ENCODE measurements around the gene SORCS1. TPM values are rescaled to one million over a fixed set of nuclear protein-coding genes. Genes with fewer than 3 reads are reported as not detected.

SORCS1 gene
- polyA plus RNA-seq, 1 of the 3 experiments (the other 2 are of a cell fraction) = 0.66 TPM

GRCh38 chr10:106802949-106803348, 361.6 kb downstream of the SORCS1 start:
- no peaks in the 10 kb centered on the region for H3K79me2 ChIP-seq (ENCODE audit: insufficient read depth)
- H3F3A ChIP-seq (replicated peaks; ENCODE audit: insufficient read depth) = no peaks in the 10 kb centered on the region
- H2AFZ ChIP-seq (ENCODE audit: low read depth) = no peak overlapping the region
- H3K9me2 ChIP-seq = no peaks in the 10 kb centered on the region
- no peak overlapping the region for H3K9ac ChIP-seq
- no peak overlapping the region for H3K27ac ChIP-seq (ENCODE audit: low read depth in 2 of 2, low read length in 1 of 2)
- no peak for TF ChIP-seq YY1 (IDR thresholded peaks at IDR 0.05; ENCODE audit: low read depth)
- H3K4me3 ChIP-seq (ENCODE audit: low read depth in 2 of 2, low read length in 1 of 2) = no peak overlapping the region
- H3K27me3 ChIP-seq (ENCODE audit: insufficient read depth) = no peaks in the 10 kb centered on the region
- H4K20me1 ChIP-seq (ENCODE audit: insufficient read depth) = no peaks in the 10 kb centered on the region
- no peaks in the 10 kb centered on the region for H3K9me3 ChIP-seq
- POLR2A ChIA-PET = no interaction called here
- no peaks in the 10 kb centered on the region for H3K36me3 ChIP-seq (replicated peaks in 1 of 2; ENCODE audit: control insufficient read depth in 1 of 2, insufficient read depth in 2 of 2, low read length in 1 of 2)
- H3K4me2 ChIP-seq = no peak overlapping the region
- DNase-seq = no peak
- CTCF ChIA-PET = no interaction called here
- peaks cover 0 to 10% of the 10 kb centered on the region in 2 experiments; a peak in 1 of 4 replicates for H3K4me1 ChIP-seq (ENCODE audit: control insufficient read depth in 1 of 2, insufficient read depth in 2 of 2, low read depth in 1 of 2, low read length in 1 of 2)
- WGBS (ENCODE audit: low lambda C conversion rate) = 56% methylated on average over 4 of the region's 4 CpGs

GRCh38 chr10:106799776-106800175, 364.7 kb downstream of the SORCS1 start:
- Histone ChIP-seq H3K9me2 (no peaks in the 10 kb centered on the region), H2AFZ (ENCODE audit: low read depth) (no peak overlapping the region), H3K36me3 (replicated peaks in 1 of 2; ENCODE audit: control insufficient read depth in 1 of 2, insufficient read depth in 2 of 2, low read length in 1 of 2) (no peaks in the 10 kb centered on the region), H3K4me2 (no peak overlapping the region), H3K4me3 (ENCODE audit: low read depth in 2 of 2, low read length in 1 of 2) (no peak overlapping the region), H3F3A (replicated peaks; ENCODE audit: insufficient read depth) (no peaks in the 10 kb centered on the region), H4K20me1 (ENCODE audit: insufficient read depth) (no peaks in the 10 kb centered on the region), H3K4me1 (ENCODE audit: control insufficient read depth in 1 of 2, insufficient read depth in 2 of 2, low read depth in 1 of 2, low read length in 1 of 2) (peaks cover 0 to 6% of the 10 kb centered on the region in 2 experiments; a peak in 2 of 4 replicates), H3K27ac (ENCODE audit: low read depth in 2 of 2, low read length in 1 of 2) (no peak overlapping the region), H3K9ac (no peak overlapping the region), H3K27me3 (ENCODE audit: insufficient read depth) (no peaks in the 10 kb centered on the region), H3K9me3 (no peaks in the 10 kb centered on the region), H3K79me2 (ENCODE audit: insufficient read depth) (no peaks in the 10 kb centered on the region)
- POLR2A ChIA-PET = no interaction called here
- WGBS (ENCODE audit: low lambda C conversion rate) = 22% methylated on average over 1 of the region's 1 CpG
- no peak for DNase-seq
- TF ChIP-seq PBX3 (IDR thresholded peaks at IDR 0.05) = no peak
- no peak for TF ChIP-seq RCOR1 (IDR thresholded peaks at IDR 0.05; ENCODE audit: low read length)
- TF ChIP-seq JUND (IDR thresholded peaks at IDR 0.05) = no peak
- no peak for TF ChIP-seq CHD2 (IDR thresholded peaks at IDR 0.05; ENCODE audit: low read length, partially characterized antibody)
- TF ChIP-seq SIN3A (IDR thresholded peaks at IDR 0.05; ENCODE audit: borderline replicate concordance, low read depth, low read length) = no peak
- TF ChIP-seq REST (IDR thresholded peaks at IDR 0.05; ENCODE audit: low read depth, low read length) = no peak
- TF ChIP-seq RAD21 (IDR thresholded peaks at IDR 0.05; ENCODE audit: low read length) = no peak
- no peak for TF ChIP-seq YY1 (IDR thresholded peaks at IDR 0.05; ENCODE audit: low read depth)
- no peak for TF ChIP-seq IRF3 (IDR thresholded peaks at IDR 0.05; ENCODE audit: low read depth, low read length)
- no peak for TF ChIP-seq FOSL2 (IDR thresholded peaks at IDR 0.05; ENCODE audit: borderline replicate concordance, low read depth)
- TF ChIP-seq TAF1 (IDR thresholded peaks at IDR 0.05; ENCODE audit: borderline replicate concordance, low read depth, low read length) = no peak
- no peak for TF ChIP-seq USF2 (IDR thresholded peaks at IDR 0.05; ENCODE audit: borderline replicate concordance, low read depth, low read length)
- no peak for TF ChIP-seq TEAD4 (IDR thresholded peaks at IDR 0.05; ENCODE audit: borderline replicate concordance, insufficient read depth)
- TF ChIP-seq NFIC (IDR thresholded peaks at IDR 0.05; ENCODE audit: borderline replicate concordance) = no peak
- CTCF ChIA-PET = no interaction called here
